ENCODE results near the gene CCDC182.

CCDC182 gene

GRCh38 chr17:57745242-57745641 is at the start of gene CCDC182:
Gene CCDC182 (minus strand): TSS chr17:57745299. CDS start chr17:57745272, 27 bp downstream.
- H3K4me3 ChIP-seq (ENCODE audit: low read length): no peak within 1 kb of the TSS
- DNase-seq (ENCODE audit: low read depth): no peak
- TF ChIP-seq CTCF (IDR thresholded peaks at IDR 0.05; ENCODE audit: insufficient read depth, low read depth, low read length, missing control alignments): no peak

GRCh38 chr17:57794841-57795240 is 49.7 kb upstream of the CCDC182 start:
- no peak for TF ChIP-seq CTCF (IDR thresholded peaks at IDR 0.05; ENCODE audit: insufficient read depth, low read depth, low read length, missing control alignments)
- H3K4me3 ChIP-seq (ENCODE audit: low read length): no peak overlapping the region
- no peak for DNase-seq (ENCODE audit: low read depth)

DNA sequence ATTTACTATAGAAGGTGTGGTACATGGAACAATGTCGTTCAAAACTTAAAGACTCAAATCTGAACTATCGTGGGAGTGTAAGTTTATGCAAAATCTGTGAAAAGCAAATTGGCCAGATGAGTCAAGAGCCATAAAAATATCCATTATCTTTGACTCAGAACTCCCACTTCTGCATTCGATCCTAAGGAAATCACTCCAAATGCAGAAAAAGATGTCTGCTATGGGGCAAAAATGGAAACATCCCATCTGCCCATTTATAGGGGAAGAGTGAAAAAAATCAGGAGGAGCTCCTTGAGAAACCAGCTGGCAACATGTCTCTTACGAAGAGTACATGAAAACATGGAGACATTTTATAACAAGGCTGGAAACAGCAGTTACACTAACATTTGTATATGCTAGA is 43.6 kb upstream of the CCDC182 start:
- TF ChIP-seq CTCF (IDR thresholded peaks at IDR 0.05; ENCODE audit: insufficient read depth, low read depth, low read length, missing control alignments): no peak
- DNase-seq (ENCODE audit: low read depth): no peak
- no peak overlapping the region for H3K4me3 ChIP-seq (ENCODE audit: low read length)

GRCh38 chr17:57785022-57785421 is 39.9 kb upstream of the CCDC182 start:
- no peak for TF ChIP-seq CTCF (IDR thresholded peaks at IDR 0.05; ENCODE audit: insufficient read depth, low read depth, low read length, missing control alignments)
- H3K4me3 ChIP-seq (ENCODE audit: low read length): no peak overlapping the region
- DNase-seq (ENCODE audit: low read depth): no peak

DNA sequence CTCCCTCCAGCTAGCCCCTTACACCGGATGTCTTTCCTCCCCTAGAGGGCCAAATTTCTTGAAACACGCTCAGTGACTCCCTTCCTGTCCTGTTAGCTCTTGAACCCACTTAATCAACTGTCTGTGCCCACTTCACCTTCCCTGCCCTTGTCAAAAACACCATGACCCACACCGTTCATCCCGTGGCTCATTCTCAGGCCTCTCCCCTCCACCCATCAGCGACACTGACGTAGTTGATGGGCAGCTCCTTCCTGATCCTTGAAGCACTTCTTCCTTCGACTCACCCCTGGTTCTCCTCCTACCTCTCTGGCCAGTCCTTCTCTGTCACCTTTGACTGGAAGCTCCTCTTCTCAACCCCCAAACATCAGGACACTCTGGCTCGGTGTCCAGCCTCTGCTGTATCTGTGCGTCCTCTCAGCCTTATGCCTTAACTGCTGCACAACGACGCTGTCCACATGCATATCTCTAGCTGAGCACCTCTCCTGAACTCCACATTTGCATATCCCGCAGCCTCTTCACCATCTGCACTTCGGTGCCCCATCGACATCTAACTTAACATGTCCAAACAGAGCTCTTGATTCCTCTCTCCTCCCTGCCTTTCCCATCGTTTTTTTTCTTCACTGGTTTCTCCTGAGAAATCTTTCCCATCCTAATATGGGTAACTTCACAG is 39.3 kb upstream of the CCDC182 start:
- TF ChIP-seq CTCF (IDR thresholded peaks at IDR 0.05; ENCODE audit: insufficient read depth, low read depth, low read length, missing control alignments): no peak
- DNase-seq (ENCODE audit: low read depth): no peak
- H3K4me3 ChIP-seq (ENCODE audit: low read length): no peak overlapping the region

DNA sequence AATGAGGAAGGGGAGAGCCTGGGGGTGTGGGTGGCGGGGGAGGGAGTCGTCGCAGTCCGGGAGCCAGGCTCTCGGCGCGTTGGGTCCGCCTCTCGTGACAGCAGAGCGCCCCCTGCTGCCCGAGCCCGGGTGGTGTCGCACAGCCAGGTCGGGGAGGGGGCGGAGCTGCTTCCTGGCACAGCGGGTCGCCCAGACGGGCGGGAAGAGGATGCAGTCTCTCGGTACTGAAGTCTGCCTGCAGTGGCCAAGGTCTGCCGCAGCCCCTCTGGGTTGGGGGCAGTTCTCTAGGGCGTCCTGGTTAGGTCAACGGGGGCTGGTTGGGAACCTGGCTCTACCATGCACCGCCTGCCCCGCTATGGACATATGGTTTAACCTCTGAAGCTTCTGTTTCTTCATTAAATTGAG is 38.2 kb upstream of the CCDC182 start:
- peak; percentile 48 for DNase-seq (ENCODE audit: low read depth)
- no peak overlapping the region for H3K4me3 ChIP-seq (ENCODE audit: low read length)
- peak; percentile 62 for TF ChIP-seq CTCF (IDR thresholded peaks at IDR 0.05; ENCODE audit: insufficient read depth, low read depth, low read length, missing control alignments)
